ENCODE data around the gene ZNF385A. TPM values are rescaled to one million over a fixed set of nuclear protein-coding genes. Genes with fewer than 3 reads are reported as not detected.

Gene ZNF385A
- total RNA-seq, 2 donors from 2014 or later, result 1.1 to 1.5 TPM

- Mint-ChIP-seq H3K4me3 (peak overlapping the region; percentile 55), H3K9me3 (no peaks in the 10 kb centered on the region), H3K27ac (peak overlapping the region; percentile 16 to 22), H3K36me3 (no peaks in the 10 kb centered on the region), H3K27me3 (no peaks in the 10 kb centered on the region), H3K4me1 (ENCODE audit: low read depth in 2 of 2) (peaks cover 34 to 35% of the 10 kb centered on the region in 2 donors)
- no peak for DNase-seq (ENCODE audit: low spot score)
- ATAC-seq, result no peak
Measured at GRCh38 chr12:54420766-54421144, 36.2 kb upstream of the ZNF385A start.

- H3K9me3 Mint-ChIP-seq, result no peaks in the 10 kb centered on the region
- H3K36me3 Mint-ChIP-seq, result no peaks in the 10 kb centered on the region
- H3K4me1 Mint-ChIP-seq (ENCODE audit: low read depth in 2 of 2), result peaks cover 39 to 40% of the 10 kb centered on the region in 2 donors
- peak; percentile 68 to 77 for ATAC-seq
- peak within 1 kb of the TSS; percentile 85 to 98 for H3K27ac Mint-ChIP-seq
- peak within 1 kb of the TSS; percentile 93 for H3K4me3 Mint-ChIP-seq
- no peak for DNase-seq (ENCODE audit: low spot score)
- H3K27me3 Mint-ChIP-seq, result no peaks in the 10 kb centered on the region
Measured at GRCh38 chr12:54419088-54419887, 34.8 kb upstream of the ZNF385A start, which contains the start of gene ITGA5. Gene ITGA5 (minus strand): TSS chr12:54419266. CDS start chr12:54419198, 68 bp downstream.

- DNase-seq (ENCODE audit: low spot score), result no peak
- Mint-ChIP-seq H3K27ac (peak overlapping the region; percentile 85 to 98), H3K9me3 (no peaks in the 10 kb centered on the region), H3K27me3 (no peaks in the 10 kb centered on the region), H3K4me1 (ENCODE audit: low read depth in 2 of 2) (peaks cover 47 to 48% of the 10 kb centered on the region in 2 donors), H3K4me3 (peak overlapping the region; percentile 93), H3K36me3 (no peaks in the 10 kb centered on the region)
- ATAC-seq, result peak; percentile 7 to 48
Measured at GRCh38 chr12:54418441-54419087, 34.0 kb upstream of the ZNF385A start.

- no peak for DNase-seq (ENCODE audit: low spot score)
- peak overlapping the region; percentile 85 to 98 for H3K27ac Mint-ChIP-seq
- no peaks in the 10 kb centered on the region for H3K9me3 Mint-ChIP-seq
- no peaks in the 10 kb centered on the region for H3K36me3 Mint-ChIP-seq
- peak in 1 of 2 donors; percentile 2 for ATAC-seq
- H3K4me1 Mint-ChIP-seq (ENCODE audit: low read depth in 2 of 2), result peaks cover 54% of the 10 kb centered on the region in 2 donors
- H3K4me3 Mint-ChIP-seq, result peak overlapping the region; percentile 93
- no peaks in the 10 kb centered on the region for H3K27me3 Mint-ChIP-seq
Measured at GRCh38 chr12:54417712-54418440, 33.3 kb upstream of the ZNF385A start.

GRCh38 chr12:54416687-54417603 is 32.4 kb upstream of the ZNF385A start:
- Mint-ChIP-seq H3K4me3 (peak overlapping the region; percentile 93), H3K27me3 (no peaks in the 10 kb centered on the region), H3K36me3 (no peaks in the 10 kb centered on the region), H3K27ac (peak overlapping the region; percentile 85 to 98), H3K4me1 (ENCODE audit: low read depth in 2 of 2) (peaks cover 58 to 60% of the 10 kb centered on the region in 2 donors), H3K9me3 (no peaks in the 10 kb centered on the region)
- ATAC-seq (no peak), DNase-seq (ENCODE audit: low spot score) (no peak)

- Mint-ChIP-seq H3K27me3 (no peaks in the 10 kb centered on the region), H3K4me3 (no peak overlapping the region), H3K9me3 (no peaks in the 10 kb centered on the region), H3K27ac (peak overlapping the region; percentile 85 to 98), H3K36me3 (no peaks in the 10 kb centered on the region), H3K4me1 (ENCODE audit: low read depth in 2 of 2) (peaks cover 54 to 60% of the 10 kb centered on the region in 2 donors)
- ATAC-seq (no peak), DNase-seq (ENCODE audit: low spot score) (no peak)
Measured at GRCh38 chr12:54415221-54415929, 30.8 kb upstream of the ZNF385A start.

- ATAC-seq (peak; percentile 79 to 83), DNase-seq (ENCODE audit: low spot score) (peak; percentile 79)
- H3K27me3 Mint-ChIP-seq, result no peaks in the 10 kb centered on the region
- no peaks in the 10 kb centered on the region for H3K9me3 Mint-ChIP-seq
- peak overlapping the region; percentile 81 to 85 for H3K27ac Mint-ChIP-seq
- no peaks in the 10 kb centered on the region for H3K36me3 Mint-ChIP-seq
- H3K4me3 Mint-ChIP-seq, result peak overlapping the region; percentile 83
- peaks cover 54 to 56% of the 10 kb centered on the region in 2 donors for H3K4me1 Mint-ChIP-seq (ENCODE audit: low read depth in 2 of 2)
Measured at GRCh38 chr12:54413284-54414190, 29.0 kb upstream of the ZNF385A start.

- DNase-seq (ENCODE audit: low spot score) (no peak), ATAC-seq (peak in 1 of 2 donors; percentile 28)
- Mint-ChIP-seq H3K9me3 (no peaks in the 10 kb centered on the region), H3K36me3 (no peaks in the 10 kb centered on the region), H3K27ac (peak overlapping the region; percentile 81 to 85), H3K4me3 (peak overlapping the region; percentile 83), H3K27me3 (no peaks in the 10 kb centered on the region), H3K4me1 (ENCODE audit: low read depth in 2 of 2) (peaks cover 50 to 53% of the 10 kb centered on the region in 2 donors)
Measured at GRCh38 chr12:54412786-54413185, 28.3 kb upstream of the ZNF385A start.

GRCh38 chr12:54412348-54412747 is 27.8 kb upstream of the ZNF385A start:
- H3K27me3 Mint-ChIP-seq, result no peaks in the 10 kb centered on the region
- peak overlapping the region; percentile 81 to 85 for H3K27ac Mint-ChIP-seq
- no peaks in the 10 kb centered on the region for H3K9me3 Mint-ChIP-seq
- H3K4me1 Mint-ChIP-seq (ENCODE audit: low read depth in 2 of 2), result peaks cover 46 to 49% of the 10 kb centered on the region in 2 donors
- ATAC-seq (no peak), DNase-seq (ENCODE audit: low spot score) (no peak)
- peaks cover under 1% of the 10 kb centered on the region for H3K36me3 Mint-ChIP-seq
- peak overlapping the region; percentile 83 for H3K4me3 Mint-ChIP-seq

- Mint-ChIP-seq H3K9me3 (no peaks in the 10 kb centered on the region), H3K27me3 (no peaks in the 10 kb centered on the region), H3K36me3 (peaks cover 8% of the 10 kb centered on the region), H3K4me3 (peak overlapping the region; percentile 83), H3K4me1 (ENCODE audit: low read depth in 2 of 2) (peaks cover 42 to 46% of the 10 kb centered on the region in 2 donors), H3K27ac (peak overlapping the region; percentile 81 to 85)
- ATAC-seq (peak; percentile 87), DNase-seq (ENCODE audit: low spot score) (peak; percentile 73)
Measured at GRCh38 chr12:54411391-54412241, 27.1 kb upstream of the ZNF385A start.

GRCh38 chr12:54409267-54409666 is 24.7 kb upstream of the ZNF385A start:
- DNase-seq (ENCODE audit: low spot score) (no peak), ATAC-seq (no peak)
- Mint-ChIP-seq H3K4me3 (no peak overlapping the region), H3K4me1 (ENCODE audit: low read depth in 2 of 2) (peaks cover 39 to 43% of the 10 kb centered on the region in 2 donors), H3K36me3 (peaks cover 16% of the 10 kb centered on the region), H3K9me3 (no peaks in the 10 kb centered on the region), H3K27me3 (no peaks in the 10 kb centered on the region), H3K27ac (no peak overlapping the region)

Data from natural killer cell treated with Interleukin-12 subunit alpha and Interleukin-12 subunit beta and Interleukin-15 and Interleukin-18, amount 100 ng/mL, for 72 hours (primary cell).